Upper lobe of right lung (tissue), 1 donor: ENCODE results near the gene GP5. TPM values are rescaled to one million over a fixed set of nuclear protein-coding genes. Genes with fewer than 3 reads are reported as not detected.

Experiments
- ATAC-seq: fragments of 200-7000 bp; cut with Tn5 transposase; one replicate; pipeline ENCODE4 v1.9.1; 2020; ENCODE audit warnings: mild to moderate bottlenecking, moderate library complexity
- DNase-seq: peaks from one replicate; pipeline ENCODE4 v3.0.0-alpha.2; 2020
- H3K27ac ChIP-seq: fragments of 200-600 bp; one replicate; pipeline ENCODE4 v1.8.0; 2022
- H3K27me3 ChIP-seq: fragments of 200-600 bp; one replicate; pipeline ENCODE4 v1.8.0; 2022; ENCODE audit warnings: mild to moderate bottlenecking
- H3K36me3 ChIP-seq: fragments of 200-600 bp; one replicate; pipeline ENCODE4 v1.8.0; 2022
- H3K4me1 ChIP-seq: fragments of 200-600 bp; one replicate; pipeline ENCODE4 v1.8.0; 2022
- H3K4me3 ChIP-seq: fragments of 200-600 bp; one replicate; pipeline ENCODE4 v1.8.0; 2022; ENCODE audit warnings: mild to moderate bottlenecking
- H3K9me3 ChIP-seq: fragments of 200-600 bp; one replicate; pipeline ENCODE4 v1.8.0; 2022
- intact Hi-C: fragments of 100-400 bp; cut with DNase I; formaldehyde crosslinking; loops from one replicate; pipeline ENCODE4 v1.11.0; 2022
- total RNA-seq: library from RNA; stranded (reverse); fragmentation: NEBNext Ultra II Directional; extraction: Animal tissue kit (Norgen Biotek cat#: 25700); gene quantifications from one replicate; pipeline ENCODE4 v1.2.1, GENCODE V29; 2021
- TF ChIP-seq, protein P1 (sequence below): fragments of 200-600 bp; IDR thresholded peaks from one replicate; pipeline ENCODE4 v1.8.0; 2022; ENCODE audit warnings: antibody characterized with exemption
- donor health status: DM: no; HTN: yes; CAD: no; lungs with severe emphysema.

Gene GP5
- total RNA-seq, 1 donor from 2014 or later: 0.26 TPM

DNA sequence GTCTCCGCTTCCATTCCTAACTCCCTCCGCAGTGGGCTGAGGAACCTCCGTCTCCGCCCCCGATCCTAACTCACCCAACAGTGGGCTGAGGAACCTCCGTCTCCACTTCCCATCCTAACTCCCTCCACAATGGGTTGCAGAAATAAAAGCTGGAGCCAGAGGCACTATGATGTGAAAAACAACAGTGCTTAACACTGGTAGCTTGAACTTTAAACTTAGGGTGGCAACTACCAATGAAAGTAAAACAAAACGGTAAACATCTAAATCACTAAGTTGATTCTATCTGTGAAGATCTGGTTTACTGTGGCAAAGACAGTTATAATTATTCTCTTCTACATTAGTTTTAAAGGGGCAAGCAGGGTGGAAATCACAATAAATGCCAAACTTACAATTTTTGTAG is 25.9 kb upstream of the GP5 start:
- Histone ChIP-seq H3K4me1 (no peaks in the 10 kb centered on the region), H3K36me3 (peaks cover 69% of the 10 kb centered on the region), H3K27me3 (no peaks in the 10 kb centered on the region), H3K4me3 (no peak overlapping the region), H3K9me3 (no peaks in the 10 kb centered on the region), H3K27ac (no peak overlapping the region)
- ATAC-seq (no peak), DNase-seq (no peak)
- TF ChIP-seq, protein P1, sequence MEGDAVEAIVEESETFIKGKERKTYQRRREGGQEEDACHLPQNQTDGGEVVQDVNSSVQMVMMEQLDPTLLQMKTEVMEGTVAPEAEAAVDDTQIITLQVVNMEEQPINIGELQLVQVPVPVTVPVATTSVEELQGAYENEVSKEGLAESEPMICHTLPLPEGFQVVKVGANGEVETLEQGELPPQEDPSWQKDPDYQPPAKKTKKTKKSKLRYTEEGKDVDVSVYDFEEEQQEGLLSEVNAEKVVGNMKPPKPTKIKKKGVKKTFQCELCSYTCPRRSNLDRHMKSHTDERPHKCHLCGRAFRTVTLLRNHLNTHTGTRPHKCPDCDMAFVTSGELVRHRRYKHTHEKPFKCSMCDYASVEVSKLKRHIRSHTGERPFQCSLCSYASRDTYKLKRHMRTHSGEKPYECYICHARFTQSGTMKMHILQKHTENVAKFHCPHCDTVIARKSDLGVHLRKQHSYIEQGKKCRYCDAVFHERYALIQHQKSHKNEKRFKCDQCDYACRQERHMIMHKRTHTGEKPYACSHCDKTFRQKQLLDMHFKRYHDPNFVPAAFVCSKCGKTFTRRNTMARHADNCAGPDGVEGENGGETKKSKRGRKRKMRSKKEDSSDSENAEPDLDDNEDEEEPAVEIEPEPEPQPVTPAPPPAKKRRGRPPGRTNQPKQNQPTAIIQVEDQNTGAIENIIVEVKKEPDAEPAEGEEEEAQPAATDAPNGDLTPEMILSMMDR: no peak
- intact Hi-C loops: no loop called here

- H3K9me3 ChIP-seq: no peaks in the 10 kb centered on the region
- ATAC-seq: no peak
- peaks cover 69% of the 10 kb centered on the region for H3K36me3 ChIP-seq
- TF ChIP-seq, protein P1: no peak
- H3K4me3 ChIP-seq: no peak overlapping the region
- DNase-seq: no peak
- no peak overlapping the region for H3K27ac ChIP-seq
- intact Hi-C loops: no loop called here
- no peaks in the 10 kb centered on the region for H3K27me3 ChIP-seq
- no peaks in the 10 kb centered on the region for H3K4me1 ChIP-seq
These were observed 25.3 kb upstream of the GP5 start for GRCh38 chr3:194424373-194424772.

- DNase-seq (no peak), ATAC-seq (no peak)
- intact Hi-C loops: no loop called here
- H3K4me3 ChIP-seq: no peak overlapping the region
- no peak overlapping the region for H3K27ac ChIP-seq
- H3K9me3 ChIP-seq: no peaks in the 10 kb centered on the region
- no peaks in the 10 kb centered on the region for H3K27me3 ChIP-seq
- no peaks in the 10 kb centered on the region for H3K4me1 ChIP-seq
- peaks cover 67% of the 10 kb centered on the region for H3K36me3 ChIP-seq
- TF ChIP-seq, protein P1: no peak
These were observed 24.3 kb upstream of the GP5 start for GRCh38 chr3:194423317-194423716.

GRCh38 chr3:194422188-194422587 is 23.1 kb upstream of the GP5 start:
- ATAC-seq: no peak
- intact Hi-C loops: no loop called here

GRCh38 chr3:194418671-194419070 is 19.6 kb upstream of the GP5 start:
- TF ChIP-seq, protein P1: no peak
- H3K36me3 ChIP-seq: peaks cover 30% of the 10 kb centered on the region

More at GRCh38 chr3:194422188-194422587, 23.1 kb upstream of the GP5 start:
- H3K36me3 ChIP-seq: peaks cover 58% of the 10 kb centered on the region
- no peaks in the 10 kb centered on the region for H3K9me3 ChIP-seq
- no peak overlapping the region for H3K4me3 ChIP-seq
- no peak overlapping the region for H3K27ac ChIP-seq
- H3K4me1 ChIP-seq: no peaks in the 10 kb centered on the region
- TF ChIP-seq, protein P1: no peak
- H3K27me3 ChIP-seq: no peaks in the 10 kb centered on the region
- no peak for DNase-seq

GRCh38 chr3:194407423-194407822 is 8.4 kb upstream of the GP5 start:
- ATAC-seq (peak; percentile 73), DNase-seq (no peak)
- Histone ChIP-seq H3K36me3 (peaks cover 17% of the 10 kb centered on the region), H3K27me3 (no peaks in the 10 kb centered on the region), H3K27ac (no peak overlapping the region), H3K4me1 (no peaks in the 10 kb centered on the region), H3K4me3 (no peak overlapping the region), H3K9me3 (no peaks in the 10 kb centered on the region)
- TF ChIP-seq, protein P1: no peak
- intact Hi-C loops: no loop called here

More at GRCh38 chr3:194418671-194419070, 19.6 kb upstream of the GP5 start:
- no peaks in the 10 kb centered on the region for H3K27me3 ChIP-seq
- H3K9me3 ChIP-seq: no peaks in the 10 kb centered on the region
- no peak overlapping the region for H3K4me3 ChIP-seq
- intact Hi-C loops: no loop called here
- no peak overlapping the region for H3K27ac ChIP-seq
- DNase-seq (no peak), ATAC-seq (no peak)
- no peaks in the 10 kb centered on the region for H3K4me1 ChIP-seq
